Keratinocyte (primary cell): ENCODE measurements around the gene BMX. TPM values are rescaled to one million over a fixed set of nuclear protein-coding genes. Genes with fewer than 3 reads are reported as not detected.

ENCODE experiments used
- DNase-seq: peaks from one replicate; pipeline ENCODE4 v3.0.0-alpha.2; 2011; ENCODE audit warnings: low read depth, missing footprints, low spot score
- FAIRE-seq: peaks from 2 replicates; lab custom pipeline; 2011; peaks lifted over from hg19 to GRCh38; lab: Jason Lieb, UNC
- H2AFZ ChIP-seq: 2 replicates; pipeline ENCODE4 v1.6.0; 2012; ENCODE audit warnings: low read length, control low read depth, inconsistent platforms; ENCODE audit not compliant: control insufficient read depth
- H3K27ac ChIP-seq: 2 replicates; pipeline ENCODE4 v1.5.1; 2011; ENCODE audit warnings: low read length; ENCODE audit not compliant: control insufficient read depth, insufficient read depth
- H3K27me3 ChIP-seq: 3 replicates; pipeline ENCODE4 v1.6.0; 2011; ENCODE audit warnings: low read length; ENCODE audit not compliant: control insufficient read depth, insufficient read depth; ENCODE audit errors: extremely low read depth
- H3K36me3 ChIP-seq, 2 experiments: 2 replicates in 1 of 2; 3 replicates in 1 of 2; pipeline ENCODE4 v1.5.1; 2011; ENCODE audit warnings: low read length in 2 of 2, mild to moderate bottlenecking in 1 of 2; ENCODE audit not compliant: control insufficient read depth in 2 of 2, insufficient read depth in 2 of 2; ENCODE audit errors: extremely low read depth in 1 of 2
- H3K4me1 ChIP-seq: 3 replicates; pipeline ENCODE4 v1.5.1; 2011; ENCODE audit warnings: low read length; ENCODE audit not compliant: control insufficient read depth, insufficient read depth; ENCODE audit errors: extremely low read depth
- H3K4me2 ChIP-seq: 3 replicates; pipeline ENCODE4 v1.6.0; 2011; ENCODE audit warnings: low read depth, low read length; ENCODE audit not compliant: control insufficient read depth, insufficient read depth; ENCODE audit errors: extremely low read depth
- H3K4me3 ChIP-seq, 3 experiments: fragments of 200-600 bp in 1 of 3; sonication (generic) in 1 of 3; 2 replicates in 2 of 3; 3 replicates in 1 of 3; pipeline ENCODE4 v1.5.1; 2011 to 2016; ENCODE audit warnings: low read length in 3 of 3, mild to moderate bottlenecking in 3 of 3, control low read depth in 2 of 3, inconsistent platforms in 1 of 3, low read depth in 1 of 3, mixed read lengths in 1 of 3, mixed run types in 1 of 3, moderate library complexity in 1 of 3; ENCODE audit not compliant: control insufficient read depth in 2 of 3, insufficient read depth in 2 of 3; ENCODE audit errors: extremely low read depth in 1 of 3
- H3K79me2 ChIP-seq: 2 replicates; pipeline ENCODE4 v1.6.0; 2012; ENCODE audit warnings: low read length; ENCODE audit not compliant: control insufficient read depth, insufficient read depth
- H3K9ac ChIP-seq: 3 replicates; pipeline ENCODE4 v1.6.0; 2011; ENCODE audit warnings: low read length; ENCODE audit not compliant: control insufficient read depth, insufficient read depth; ENCODE audit errors: extremely low read depth
- H3K9me1 ChIP-seq: 3 replicates; pipeline ENCODE4 v1.6.0; 2011; ENCODE audit warnings: low read length; ENCODE audit not compliant: control insufficient read depth, insufficient read depth; ENCODE audit errors: extremely low read depth
- H3K9me3 ChIP-seq: 2 replicates; pipeline ENCODE4 v1.5.1; 2012; ENCODE audit warnings: low read depth, low read length; ENCODE audit not compliant: control insufficient read depth
- H4K20me1 ChIP-seq: 3 replicates; pipeline ENCODE4 v1.6.0; 2011; ENCODE audit warnings: low read length; ENCODE audit not compliant: control insufficient read depth, insufficient read depth; ENCODE audit errors: extremely low read depth
- EZH2 ChIP-seq: IDR thresholded peaks from one replicate; pipeline ENCODE4 v1.6.1; 2012; ENCODE audit warnings: inconsistent platforms, mild to moderate bottlenecking, low read length, moderate library complexity
- dilution Hi-C: fragments of 300-500 bp; cut with MboI; formaldehyde crosslinking; loops from one replicate; pipeline ENCODE4 v1.7.0; 2020; ENCODE audit warnings: low sequenced_read_pairs; ENCODE audit not compliant: extremely low pct_ligation_motif_present
- polyA plus RNA-seq, 5 experiments: library from polyadenylated mRNA; depleted of rRNA in 3 of 5; stranded (reverse) in 3 of 5; stranded (forward) in 1 of 5; unstranded in 1 of 5; fragments of >200 nt; gene quantifications; 1 replicate in 1 of 5; 2 replicates in 3 of 5; 3 replicates in 1 of 5; pipeline versions ENCODE4 v1.2.1 to v1.2.3, GENCODE V29; 2011 to 2012; ENCODE audit warnings: missing spikeins in 2 of 5, low read depth in 1 of 5, low replicate concordance in 1 of 5
- TF ChIP-seq, protein P1 (sequence below), 3 experiments: IDR thresholded peaks in 1 of 3; conservative IDR thresholded peaks in 1 of 3; optimal IDR thresholded peaks in 1 of 3; 2 replicates in 2 of 3; 3 replicates in 1 of 3; pipeline versions ENCODE3 to v1.5.1; 2011; ENCODE audit warnings: low read length in 3 of 3, mild to moderate bottlenecking in 3 of 3, moderate library complexity in 2 of 3, control low read depth in 1 of 3, inconsistent platforms in 1 of 3; ENCODE audit not compliant: insufficient read depth in 2 of 3; ENCODE audit errors: extremely low read depth in 1 of 3

Gene BMX
- polyA plus RNA-seq, 1 donor (not counting 4 experiments of a cell fraction or from before 2014, with no cell fraction given), result 0.09 TPM

DNA sequence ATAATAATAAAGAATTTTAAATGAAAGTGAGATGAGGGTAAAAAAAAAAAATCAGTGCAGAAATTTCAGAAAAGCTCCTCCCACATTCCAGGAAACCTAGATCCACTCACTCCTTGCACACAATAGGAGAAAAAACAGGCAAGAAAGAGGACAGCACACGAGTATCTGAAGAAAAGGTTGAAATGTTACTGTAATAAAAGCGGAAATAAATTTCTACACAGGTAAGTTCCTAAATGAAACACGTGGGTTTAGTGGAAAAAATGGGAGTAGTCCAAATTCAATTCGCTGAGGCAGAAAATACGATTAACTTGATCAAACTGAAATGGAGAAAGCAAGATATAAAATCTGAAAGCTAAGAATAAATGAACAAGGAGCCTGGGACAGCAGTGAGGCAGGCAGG lies 102.2 kb downstream of the BMX start:
- Histone ChIP-seq H3K79me2 (no peaks in the 10 kb centered on the region), H3K4me3 (no peak overlapping the region), H4K20me1 (no peaks in the 10 kb centered on the region), H3K4me2 (no peak overlapping the region), H3K9me3 (no peaks in the 10 kb centered on the region), H3K36me3 (no peaks in the 10 kb centered on the region), H3K27me3 (no peaks in the 10 kb centered on the region), H3K4me1 (no peaks in the 10 kb centered on the region), H3K9ac (no peak overlapping the region), H3K27ac (no peak overlapping the region), H3K9me1 (no peaks in the 10 kb centered on the region), H2AFZ (no peak overlapping the region)
- dilution Hi-C loops, result no loop called here
- TF ChIP-seq EZH2, result no peak
- TF ChIP-seq, protein P1, sequence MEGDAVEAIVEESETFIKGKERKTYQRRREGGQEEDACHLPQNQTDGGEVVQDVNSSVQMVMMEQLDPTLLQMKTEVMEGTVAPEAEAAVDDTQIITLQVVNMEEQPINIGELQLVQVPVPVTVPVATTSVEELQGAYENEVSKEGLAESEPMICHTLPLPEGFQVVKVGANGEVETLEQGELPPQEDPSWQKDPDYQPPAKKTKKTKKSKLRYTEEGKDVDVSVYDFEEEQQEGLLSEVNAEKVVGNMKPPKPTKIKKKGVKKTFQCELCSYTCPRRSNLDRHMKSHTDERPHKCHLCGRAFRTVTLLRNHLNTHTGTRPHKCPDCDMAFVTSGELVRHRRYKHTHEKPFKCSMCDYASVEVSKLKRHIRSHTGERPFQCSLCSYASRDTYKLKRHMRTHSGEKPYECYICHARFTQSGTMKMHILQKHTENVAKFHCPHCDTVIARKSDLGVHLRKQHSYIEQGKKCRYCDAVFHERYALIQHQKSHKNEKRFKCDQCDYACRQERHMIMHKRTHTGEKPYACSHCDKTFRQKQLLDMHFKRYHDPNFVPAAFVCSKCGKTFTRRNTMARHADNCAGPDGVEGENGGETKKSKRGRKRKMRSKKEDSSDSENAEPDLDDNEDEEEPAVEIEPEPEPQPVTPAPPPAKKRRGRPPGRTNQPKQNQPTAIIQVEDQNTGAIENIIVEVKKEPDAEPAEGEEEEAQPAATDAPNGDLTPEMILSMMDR (optimal IDR thresholded peaks at IDR 0.05 in 1 of 3, IDR thresholded peaks at IDR 0.05 in 1 of 3, conservative IDR thresholded peaks at IDR 0.05 in 1 of 3; ENCODE audit: extremely low read depth in 1 of 3, insufficient read depth in 2 of 3, low read length in 3 of 3), result no peak
- FAIRE-seq (no peak), DNase-seq (no peak)

DNA sequence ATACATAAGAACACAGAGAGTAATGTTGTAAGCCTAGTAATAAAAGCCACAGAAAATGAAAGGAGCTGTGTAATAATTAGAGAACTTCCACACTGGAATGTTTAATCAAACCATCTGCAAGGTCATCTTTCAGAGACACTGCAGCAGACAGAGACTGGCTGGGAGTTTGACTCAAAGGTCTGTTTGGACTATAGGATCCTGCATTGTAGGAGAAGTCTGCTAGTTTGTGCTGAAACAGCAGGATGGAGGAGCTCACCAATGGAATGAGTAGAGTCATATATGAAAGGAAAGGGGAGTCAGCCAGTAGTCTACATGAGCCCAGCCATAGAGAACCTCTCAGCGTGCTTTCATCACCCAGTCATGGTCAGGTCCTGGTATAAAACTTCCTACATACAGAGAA lies 104.6 kb downstream of the BMX start:
- Histone ChIP-seq H3K79me2 (no peaks in the 10 kb centered on the region), H3K9ac (no peak overlapping the region), H4K20me1 (no peaks in the 10 kb centered on the region), H3K27me3 (no peaks in the 10 kb centered on the region), H3K4me3 (no peak overlapping the region), H3K27ac (no peak overlapping the region), H3K36me3 (no peaks in the 10 kb centered on the region), H3K4me1 (no peaks in the 10 kb centered on the region), H2AFZ (no peak overlapping the region), H3K9me1 (no peaks in the 10 kb centered on the region), H3K9me3 (no peaks in the 10 kb centered on the region), H3K4me2 (no peak overlapping the region)
- no peak for FAIRE-seq
- DNase-seq, result no peak
- no peak for TF ChIP-seq EZH2
- TF ChIP-seq, protein P1 (optimal IDR thresholded peaks at IDR 0.05 in 1 of 3, IDR thresholded peaks at IDR 0.05 in 1 of 3, conservative IDR thresholded peaks at IDR 0.05 in 1 of 3; ENCODE audit: extremely low read depth in 1 of 3, insufficient read depth in 2 of 3, low read length in 3 of 3), result no peak
- dilution Hi-C loops, result no loop called here

Other genes with a start within 250 kb of the BMX start
- gene ASB9, start 230.7 kb upstream of the BMX start, polyA plus RNA-seq, result 0.66 to 1.00 TPM (median 0.99 TPM) in 3 replicates
- gene ASB11, start 185.2 kb upstream of the BMX start, polyA plus RNA-seq, result not detected in 3 replicates
- gene PIGA, start 165.3 kb upstream of the BMX start, polyA plus RNA-seq, result 7.1 to 17.0 TPM (median 12.6 TPM) in 3 replicates
- 0.14 to 0.42 TPM in 2 of 3 replicates, not detected in the other for gene VEGFD, start 116.4 kb upstream of the BMX start, polyA plus RNA-seq
- 17.5 to 23.2 TPM (median 20.2 TPM) in 3 replicates for gene PIR, start 7.5 kb upstream of the BMX start, polyA plus RNA-seq
- 0.34 to 0.99 TPM (median 0.51 TPM) in 3 replicates for gene ACE2, start 100.2 kb downstream of the BMX start, polyA plus RNA-seq
- 0.79 to 1.4 TPM (median 1.3 TPM) in 3 replicates for gene CLTRN, start 164.0 kb downstream of the BMX start, polyA plus RNA-seq
- 4.1 to 6.8 TPM (median 5.2 TPM) in 3 replicates for gene CA5B, start 237.5 kb downstream of the BMX start, polyA plus RNA-seq